Left ventricle myocardium inferior (tissue), 1 donor: ENCODE results near the gene KLHL29. TPM values are rescaled to one million over a fixed set of nuclear protein-coding genes. Genes with fewer than 3 reads are reported as not detected.

ENCODE experiments used
- DNase-seq: peaks from one replicate; pipeline ENCODE4 v3.0.0-alpha.2; 2020
- H3K27ac ChIP-seq: fragments of 200-600 bp; replicated peaks from 2 replicates; pipeline ENCODE4 v1.8.0; 2021
- H3K27me3 ChIP-seq: fragments of 200-600 bp; 2 replicates; pipeline ENCODE4 v1.8.0; 2021; ENCODE audit warnings: low read depth
- H3K36me3 ChIP-seq: fragments of 200-600 bp; 2 replicates; pipeline ENCODE4 v1.8.0; 2021
- H3K4me1 ChIP-seq: fragments of 200-600 bp; 2 replicates; pipeline ENCODE4 v1.8.0; 2021
- H3K4me3 ChIP-seq: fragments of 200-600 bp; 2 replicates; pipeline ENCODE4 v1.8.0; 2021; ENCODE audit warnings: mild to moderate bottlenecking, moderate library complexity
- H3K9me3 ChIP-seq: fragments of 200-600 bp; replicated peaks from 2 replicates; pipeline ENCODE4 v1.8.0; 2021
- CTCF ChIP-seq: fragments of 200-600 bp; IDR thresholded peaks from 2 replicates; pipeline ENCODE4 v1.8.0; 2021; ENCODE audit warnings: antibody characterized with exemption, mild to moderate bottlenecking, borderline replicate concordance
- intact Hi-C: fragments of 100-400 bp; cut with micrococcal nuclease; formaldehyde crosslinking; loops from one replicate; pipeline ENCODE4 v1.11.0; 2022
- total RNA-seq: library from RNA; stranded (reverse); fragmentation: NEBNext Ultra II Directional; extraction: Animal tissue kit (Norgen Biotek cat#: 25700); gene quantifications from one replicate; pipeline ENCODE4 v1.2.1, GENCODE V29; 2021
- donor health status: DM: no; HTN: yes; CAD: no; lungs with severe emphysema.

KLHL29 gene
- total RNA-seq, 1 donor from 2014 or later = 1.1 TPM

- peak; percentile 28 for TF ChIP-seq CTCF
- Histone ChIP-seq H3K27ac (no peak overlapping the region), H3K4me1 (no peaks in the 10 kb centered on the region), H3K27me3 (peaks cover 70% of the 10 kb centered on the region), H3K36me3 (no peaks in the 10 kb centered on the region), H3K4me3 (no peak overlapping the region), H3K9me3 (no peaks in the 10 kb centered on the region)
- no peak for DNase-seq
- intact Hi-C loops = no loop called here
Measured at GRCh38 chr2:23460228-23460627, 75.2 kb downstream of the KLHL29 start.

DNA sequence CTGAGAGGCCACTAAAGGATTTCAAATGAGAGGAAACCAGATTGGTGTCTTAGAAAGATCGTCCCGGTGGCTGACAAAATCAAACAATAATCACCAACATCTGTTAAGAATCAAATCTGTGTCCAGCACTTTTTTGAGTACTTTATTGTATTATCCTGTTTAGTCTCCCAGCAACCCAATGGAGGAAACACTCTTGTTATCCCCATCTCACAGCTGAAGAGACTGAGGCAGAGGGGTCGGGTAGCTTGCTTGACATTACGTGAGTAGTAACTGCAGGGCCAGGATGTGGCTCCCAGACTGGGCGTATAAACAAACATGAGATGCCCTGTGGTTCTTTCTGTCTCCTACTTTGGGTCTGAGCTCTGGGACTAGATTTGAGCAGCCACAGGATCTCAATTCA is 76.0 kb downstream of the KLHL29 start:
- TF ChIP-seq CTCF = no peak
- Histone ChIP-seq H3K4me1 (no peaks in the 10 kb centered on the region), H3K4me3 (no peak overlapping the region), H3K27ac (no peak overlapping the region), H3K9me3 (no peaks in the 10 kb centered on the region), H3K36me3 (no peaks in the 10 kb centered on the region), H3K27me3 (peaks cover 78% of the 10 kb centered on the region)
- intact Hi-C loops = no loop called here
- DNase-seq = no peak

DNA sequence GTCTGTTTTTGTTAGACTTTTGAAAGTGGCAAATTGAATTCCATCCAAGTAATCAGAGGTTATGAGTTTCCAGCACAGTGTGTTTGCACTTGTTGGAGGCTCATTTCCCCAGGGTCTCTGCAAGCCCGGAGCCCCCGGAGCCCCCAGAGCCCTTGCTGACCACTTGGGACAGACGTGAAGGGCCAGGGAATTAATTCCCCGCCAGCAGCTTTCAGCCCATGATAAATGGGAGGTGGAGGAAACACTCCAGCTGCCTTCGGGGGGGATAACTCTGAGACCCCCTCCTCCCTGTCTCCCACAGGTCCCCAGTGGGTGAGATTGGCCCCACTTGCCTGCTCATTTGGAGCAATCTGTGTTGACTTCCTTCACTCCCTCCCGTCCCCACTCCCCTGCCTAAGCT is 79.2 kb downstream of the KLHL29 start:
- no peak for DNase-seq
- Histone ChIP-seq H3K27ac (no peak overlapping the region), H3K9me3 (no peaks in the 10 kb centered on the region), H3K4me1 (no peaks in the 10 kb centered on the region), H3K27me3 (peaks cover 85% of the 10 kb centered on the region), H3K4me3 (no peak overlapping the region), H3K36me3 (no peaks in the 10 kb centered on the region)
- intact Hi-C loops = no loop called here
- no peak for TF ChIP-seq CTCF

- Histone ChIP-seq H3K27ac (no peak overlapping the region), H3K4me1 (no peaks in the 10 kb centered on the region), H3K4me3 (no peak overlapping the region), H3K9me3 (no peaks in the 10 kb centered on the region), H3K27me3 (peaks cover 90% of the 10 kb centered on the region), H3K36me3 (no peaks in the 10 kb centered on the region)
- intact Hi-C loops = no loop called here
- TF ChIP-seq CTCF = no peak
- DNase-seq = no peak
Measured at GRCh38 chr2:23464905-23465537, 80.0 kb downstream of the KLHL29 start.

DNA sequence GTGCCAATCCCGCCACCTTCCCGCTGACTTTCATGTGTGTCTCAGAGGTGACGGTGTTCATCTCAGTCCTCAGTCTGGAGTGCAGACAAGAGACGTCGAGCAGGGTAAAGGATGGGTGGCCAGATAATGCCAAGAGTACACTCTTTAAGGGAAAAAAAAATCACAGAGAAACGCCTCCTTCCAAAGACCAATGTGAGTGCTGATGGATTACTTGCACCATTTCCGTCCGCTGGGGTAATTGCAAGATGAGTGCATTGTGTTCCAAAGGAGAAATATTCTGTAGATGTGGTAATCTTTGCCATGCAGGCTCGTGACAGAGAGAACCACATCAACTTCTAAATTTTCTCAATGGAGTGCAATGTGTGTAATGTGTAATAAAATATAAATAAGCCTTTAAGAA is 81.0 kb downstream of the KLHL29 start:
- DNase-seq = no peak
- Histone ChIP-seq H3K4me1 (no peaks in the 10 kb centered on the region), H3K27me3 (peaks cover 92% of the 10 kb centered on the region), H3K36me3 (no peaks in the 10 kb centered on the region), H3K9me3 (no peaks in the 10 kb centered on the region), H3K4me3 (no peak overlapping the region), H3K27ac (no peak overlapping the region)
- intact Hi-C loops = no loop called here
- TF ChIP-seq CTCF = no peak

GRCh38 chr2:23467618-23468017 is 82.6 kb downstream of the KLHL29 start:
- DNase-seq = no peak
- TF ChIP-seq CTCF = no peak
- no peaks in the 10 kb centered on the region for H3K4me1 ChIP-seq
- intact Hi-C loops = no loop called here
- peaks cover 88% of the 10 kb centered on the region for H3K27me3 ChIP-seq
- no peaks in the 10 kb centered on the region for H3K36me3 ChIP-seq
- H3K9me3 ChIP-seq = no peaks in the 10 kb centered on the region
- H3K4me3 ChIP-seq = no peak overlapping the region
- no peak overlapping the region for H3K27ac ChIP-seq
